K562 (cell line): ENCODE measurements around the gene TP53TG5. TPM values are rescaled to one million over a fixed set of nuclear protein-coding genes. Genes with fewer than 3 reads are reported as not detected.

Experiments
- KDM5B ChIP-seq: fragments of 200-600 bp; sonication (generic); IDR thresholded peaks from 2 replicates; pipeline ENCODE4 v1.6.1; 2012; ENCODE audit warnings: low read depth, mild to moderate bottlenecking, moderate library complexity, low read length, control low read depth, inconsistent platforms; ENCODE audit not compliant: insufficient replicate concordance
- NR2F6 ChIP-seq: fragments of 450-650 bp; formaldehyde crosslinking; IDR thresholded peaks from 2 replicates; pipeline ENCODE4 v1.4.0; 2020; ENCODE audit warnings: mild to moderate bottlenecking
- STAT5A ChIP-seq: IDR thresholded peaks from 2 replicates; pipeline ENCODE4 v1.6.1; 2012; ENCODE audit warnings: low read length, inconsistent platforms, borderline replicate concordance
- U2AF1 ChIP-seq: fragments of 200-400 bp; formaldehyde crosslinking; optimal IDR thresholded peaks from 2 replicates; pipeline ENCODE3; 2017; ENCODE audit warnings: mild to moderate bottlenecking, low read depth, low read length, moderate library complexity
- ZNF695 ChIP-seq: fragments of 450-650 bp; formaldehyde crosslinking; IDR thresholded peaks from 2 replicates; pipeline ENCODE4 v1.4.0; 2020; ENCODE audit warnings: mild to moderate bottlenecking, moderate library complexity
- ZNF780A ChIP-seq: fragments of 250-450 bp; sonication (Bioruptor Pico); IDR thresholded peaks from 2 replicates; pipeline ENCODE4 v1.5.0; 2021; ENCODE audit warnings: mild to moderate bottlenecking
- polyA plus RNA-seq, 8 experiments: library from polyadenylated mRNA; depleted of rRNA in 4 of 8; stranded (reverse) in 5 of 8; unstranded in 3 of 8; fragments of >200 nt; fragmentation: Nextera tagmentation in 2 of 8; fragmentation: Illumina TruSeq in 1 of 8; extraction: Ambion mirVana in 2 of 8; extraction: Trizol in 1 of 8; gene quantifications; 2 replicates each; pipeline versions ENCODE4 v1.2.1 to v1.2.3, GENCODE V29; 2011 to 2014; ENCODE audit warnings: inconsistent platforms in 1 of 8, missing spikeins in 1 of 8
- total RNA-seq, 7 experiments: library from RNA; depleted of rRNA in 6 of 7; stranded (reverse); fragments of >200 nt in 6 of 7; fragmentation: Illumina TruSeq in 2 of 7; extraction: Trizol in 2 of 7; gene quantifications; 2 replicates each; pipeline versions ENCODE4 v1.2.1 to v1.2.3, GENCODE V29; 2011 to 2021; ENCODE audit warnings: low replicate concordance in 1 of 7
- TF ChIP-seq, protein P1 (sequence below): sonication (generic); formaldehyde crosslinking; IDR thresholded peaks from 2 replicates; pipeline ENCODE4 v1.4.0; 2020; ENCODE audit warnings: mild to moderate bottlenecking, missing genetic modification reagents

Gene TP53TG5
- total and polyA plus RNA-seq, 9 of the 15 experiments (the other 6 are each of a cell fraction or from before 2014, with no cell fraction given): 0.04 to 0.05 (median 0.04) TPM; not detected in 6

DNA sequence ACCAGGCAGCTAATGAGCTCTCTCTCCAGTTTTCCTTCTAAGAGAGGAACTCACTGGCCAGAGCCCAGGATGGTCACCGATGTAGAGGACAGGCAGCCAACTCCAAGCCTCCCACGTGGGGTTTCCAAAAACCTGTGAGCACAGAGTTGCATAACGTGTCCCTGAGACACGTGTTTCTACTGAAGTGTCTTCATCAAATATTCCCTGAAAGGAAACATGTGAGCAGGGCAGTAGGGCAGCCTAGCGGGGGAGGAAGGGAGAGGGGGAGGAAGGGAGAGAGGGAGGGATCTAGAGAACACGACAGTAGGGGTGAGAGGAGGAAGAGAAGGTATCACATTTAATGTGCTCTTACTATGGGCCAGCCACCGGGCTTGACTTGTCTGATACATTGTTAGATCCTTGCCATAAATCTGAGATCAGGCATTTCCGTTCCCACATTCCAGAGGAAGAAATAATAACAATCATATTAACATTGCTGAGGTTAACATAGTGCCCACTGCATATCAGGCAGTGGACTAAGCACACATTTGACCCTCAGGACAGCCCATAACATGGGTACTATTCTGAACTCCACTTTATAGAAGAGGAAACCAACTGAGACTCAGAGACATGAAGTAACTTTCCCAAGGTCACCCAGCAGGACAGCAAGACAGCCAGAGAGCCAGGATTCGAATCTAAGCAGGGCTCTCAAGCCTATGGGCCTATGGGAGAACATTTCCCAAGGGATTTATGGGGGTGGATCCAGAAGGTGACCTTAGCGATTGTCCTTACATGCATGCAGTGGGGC is 19.6 kb downstream of the TP53TG5 start (continued):
- TF ChIP-seq ZNF695 (CRISPR knock-in tag): no peak
- TF ChIP-seq, protein P1, sequence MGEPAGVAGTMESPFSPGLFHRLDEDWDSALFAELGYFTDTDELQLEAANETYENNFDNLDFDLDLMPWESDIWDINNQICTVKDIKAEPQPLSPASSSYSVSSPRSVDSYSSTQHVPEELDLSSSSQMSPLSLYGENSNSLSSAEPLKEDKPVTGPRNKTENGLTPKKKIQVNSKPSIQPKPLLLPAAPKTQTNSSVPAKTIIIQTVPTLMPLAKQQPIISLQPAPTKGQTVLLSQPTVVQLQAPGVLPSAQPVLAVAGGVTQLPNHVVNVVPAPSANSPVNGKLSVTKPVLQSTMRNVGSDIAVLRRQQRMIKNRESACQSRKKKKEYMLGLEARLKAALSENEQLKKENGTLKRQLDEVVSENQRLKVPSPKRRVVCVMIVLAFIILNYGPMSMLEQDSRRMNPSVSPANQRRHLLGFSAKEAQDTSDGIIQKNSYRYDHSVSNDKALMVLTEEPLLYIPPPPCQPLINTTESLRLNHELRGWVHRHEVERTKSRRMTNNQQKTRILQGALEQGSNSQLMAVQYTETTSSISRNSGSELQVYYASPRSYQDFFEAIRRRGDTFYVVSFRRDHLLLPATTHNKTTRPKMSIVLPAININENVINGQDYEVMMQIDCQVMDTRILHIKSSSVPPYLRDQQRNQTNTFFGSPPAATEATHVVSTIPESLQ (CRISPR knock-in tag): no peak
- no peak for TF ChIP-seq KDM5B
- no peak for TF ChIP-seq U2AF1
- no peak for TF ChIP-seq ZNF780A
- TF ChIP-seq NR2F6 (CRISPR knock-in tag): no peak
- TF ChIP-seq STAT5A: no peak
